Stimulated activated CD4-positive, alpha-beta T cell treated with anti-CD3 and anti-CD28 coated beads, Interleukin-15, amount 100 ng/mL, for 48 hours (primary cell): ENCODE data around the gene UCK1.
A peak's percentile ranks its signal among the peaks of the same experiment; 100 is the strongest.
"Not testable (repeated sequence)": the region's sequence is repeated elsewhere in the genome, so short reads cannot be mapped to it uniquely, and the experiment has no call there.

ENCODE experiments used
- DNase-seq, 2 donors: peaks; one replicate each; pipeline ENCODE4 v3.0.0-alpha.2; 2020; ENCODE audit warnings: low read depth in 2 of 2

UCK1 gene

GRCh38 chr9:131523451-131524435, 7.3 kb downstream of the UCK1 start:
- DNase-seq = no peak

DNA sequence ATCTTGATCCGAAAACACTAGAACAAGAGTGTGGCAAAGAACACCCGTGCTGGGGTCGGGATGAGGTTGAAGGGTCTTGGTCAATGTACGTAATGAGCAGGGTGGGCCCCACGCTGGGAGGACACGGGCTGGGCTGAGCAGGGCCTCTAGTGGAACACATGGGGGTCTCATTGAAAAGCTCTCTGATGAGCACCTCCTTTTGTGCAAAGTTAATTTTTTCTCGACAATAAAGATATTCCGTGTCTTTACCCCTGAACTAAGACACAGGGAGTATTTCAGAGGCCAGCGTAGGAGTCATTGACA, 8.0 kb downstream of the UCK1 start:
- DNase-seq = no peak

GRCh38 chr9:131522257-131523085, 8.6 kb downstream of the UCK1 start:
- no peak for DNase-seq

DNA sequence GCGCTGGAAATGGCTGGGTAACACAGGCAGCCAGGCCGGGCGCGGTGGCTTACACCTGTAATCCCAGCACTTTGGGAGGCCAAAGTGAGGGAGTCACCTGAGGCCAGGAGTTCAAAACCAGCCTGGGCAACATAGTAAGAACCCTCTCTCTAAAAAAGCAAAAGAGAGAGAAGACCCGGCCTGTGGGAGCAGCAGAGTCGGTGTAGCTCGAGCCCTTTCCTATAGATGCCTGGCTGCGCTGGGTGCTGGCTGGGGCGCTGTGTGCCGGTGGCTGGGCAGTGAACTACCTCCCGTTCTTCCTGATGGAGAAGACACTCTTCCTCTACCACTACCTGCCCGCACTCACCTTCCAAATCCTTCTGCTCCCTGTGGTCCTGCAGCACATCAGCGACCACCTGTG, 9.2 kb downstream of the UCK1 start:
- no peak for DNase-seq

- no peak for DNase-seq
Measured at GRCh38 chr9:131521203-131521602, 9.9 kb downstream of the UCK1 start.

DNA sequence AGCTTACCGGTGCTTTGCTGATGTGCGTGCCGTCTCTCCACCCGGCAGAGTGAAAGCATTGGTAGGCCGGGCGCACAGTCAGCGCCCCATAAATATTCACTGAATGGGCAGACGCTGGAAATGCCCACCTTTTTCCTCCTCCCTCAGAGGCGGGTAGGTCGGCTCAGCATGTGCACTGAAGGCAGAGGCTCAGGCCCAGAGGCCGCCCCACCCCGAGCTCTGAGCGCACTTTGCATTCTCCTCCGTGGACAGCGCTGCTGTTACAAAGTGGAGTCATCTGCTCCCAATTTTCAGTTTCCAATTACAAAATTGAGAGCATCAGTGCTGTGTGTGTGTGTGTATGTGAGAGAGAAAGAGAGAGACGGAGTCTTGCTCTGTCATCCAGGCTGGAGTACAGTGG, 10.6 kb downstream of the UCK1 start:
- DNase-seq = no peak

DNA sequence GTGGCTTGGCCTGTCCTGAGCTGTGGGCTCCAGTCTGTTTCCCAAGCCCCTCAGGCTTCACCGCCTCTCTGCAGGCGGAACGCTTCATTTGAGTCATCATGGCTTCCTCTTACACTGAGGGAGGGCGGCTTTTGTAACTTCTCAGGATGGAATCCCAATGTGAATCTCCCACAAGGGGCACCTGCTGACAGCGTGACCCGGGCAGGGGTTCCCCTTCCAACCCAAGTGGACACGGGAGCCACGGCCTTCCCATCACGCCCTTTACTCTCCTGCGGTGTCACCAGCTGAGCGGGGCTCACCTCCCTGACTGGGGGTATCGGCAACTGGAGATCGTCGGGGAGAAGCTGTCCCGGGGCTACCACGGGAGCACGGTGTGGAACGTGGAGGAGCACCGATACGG, 12.5 kb downstream of the UCK1 start:
- no peak for DNase-seq

- no peak for DNase-seq
Measured at GRCh38 chr9:131517761-131518190, 13.3 kb downstream of the UCK1 start.

DNA sequence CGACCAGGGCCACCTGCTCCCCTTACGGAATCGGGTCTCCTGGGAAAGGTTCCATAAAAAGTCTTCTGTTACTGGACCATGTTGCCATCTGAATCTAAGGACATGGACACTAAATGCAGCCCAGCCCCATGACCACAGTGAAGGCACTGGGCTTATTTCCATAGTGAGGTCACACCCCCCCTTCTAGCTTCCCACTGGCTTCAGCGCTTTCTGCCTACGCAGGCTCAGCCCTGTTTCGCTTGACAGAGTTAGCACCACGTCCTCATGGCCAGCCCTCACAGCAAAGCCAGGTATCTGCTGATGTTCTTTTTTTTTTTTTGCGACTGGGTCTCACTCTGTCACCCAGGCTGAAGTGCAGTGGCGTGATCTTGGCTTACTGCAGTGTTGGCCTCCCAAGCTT, 14.1 kb downstream of the UCK1 start:
- no peak for DNase-seq

- DNase-seq = no peak
Measured at GRCh38 chr9:131516100-131516499, 15.0 kb downstream of the UCK1 start.

DNA sequence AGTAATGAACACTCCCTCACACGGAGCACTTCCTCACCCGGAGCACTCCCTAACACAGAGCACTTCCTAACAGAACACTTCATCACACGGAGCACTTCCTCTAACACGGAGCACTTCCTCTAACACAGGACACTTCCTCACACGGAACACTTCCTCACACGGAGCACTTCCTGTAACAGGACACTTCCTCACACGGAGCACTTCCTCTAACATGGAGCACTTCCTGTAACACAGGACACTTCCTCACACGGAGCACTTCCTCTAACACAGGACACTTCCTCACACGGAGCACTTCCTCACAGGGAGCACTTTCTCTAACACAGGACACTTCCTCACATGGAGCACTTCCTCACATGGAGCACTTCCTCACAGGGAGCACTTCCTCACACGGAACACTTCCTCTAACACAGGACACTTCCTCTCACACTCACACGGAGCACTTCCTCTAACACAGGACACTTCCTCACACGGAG, 15.5 kb downstream of the UCK1 start:
- DNase-seq = not testable (repeated sequence)

DNA sequence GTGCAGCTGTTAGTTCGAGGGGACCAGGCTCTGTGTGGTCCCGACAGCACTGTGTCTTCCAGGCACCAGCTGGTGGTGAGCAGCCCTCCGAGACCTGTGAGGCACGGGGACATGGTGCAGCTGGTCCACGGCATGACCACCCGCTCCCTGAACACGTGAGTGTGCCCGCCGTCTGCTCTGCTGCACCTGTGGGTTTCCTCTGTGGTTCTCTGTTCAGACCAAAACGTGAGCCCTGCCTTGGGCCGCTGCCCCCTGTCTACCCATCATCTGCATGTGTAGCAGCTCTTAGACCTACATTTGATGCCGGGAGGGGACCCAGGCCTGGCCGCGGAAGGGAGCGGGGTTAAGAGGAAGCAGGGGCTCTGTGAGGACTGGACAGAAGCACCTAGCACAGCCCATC, 17.9 kb downstream of the UCK1 start:
- DNase-seq = no peak

- no peak for DNase-seq
Measured at GRCh38 chr9:131511880-131512279, 19.2 kb downstream of the UCK1 start.

DNA sequence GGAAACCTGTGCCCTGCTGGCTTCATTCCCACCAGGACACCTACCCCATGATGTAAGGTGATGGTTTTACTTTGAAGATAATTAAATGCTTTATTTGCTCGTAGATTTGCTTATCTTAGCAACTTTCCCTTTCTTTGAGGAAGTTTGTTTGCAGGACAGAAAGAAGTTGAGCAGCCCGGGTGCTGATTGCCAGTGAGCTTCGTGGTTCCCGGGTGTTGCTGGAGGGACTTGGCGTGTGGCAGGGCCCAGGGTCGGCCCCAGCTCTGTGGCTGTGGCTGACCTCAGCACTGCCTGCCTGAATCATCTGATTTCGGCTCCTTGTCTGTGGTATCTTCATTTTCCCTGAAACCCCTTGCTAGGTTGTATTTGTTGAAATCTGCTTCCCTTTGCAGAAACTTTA, 19.6 kb downstream of the UCK1 start:
- no peak for DNase-seq

- DNase-seq = no peak
Measured at GRCh38 chr9:131505012-131505411, 26.1 kb downstream of the UCK1 start.

- DNase-seq = peak; percentile 75 to 77
Measured at GRCh38 chr9:131503626-131504465, 27.2 kb downstream of the UCK1 start.

- DNase-seq = peak; percentile 79 to 81
Measured at GRCh38 chr9:131502781-131503625, 28.1 kb downstream of the UCK1 start, which contains the start of gene POMT1. POMT1 (plus strand) TSS chr9:131502918; CDS start chr9:131504219, 1,301 bp downstream.

DNA sequence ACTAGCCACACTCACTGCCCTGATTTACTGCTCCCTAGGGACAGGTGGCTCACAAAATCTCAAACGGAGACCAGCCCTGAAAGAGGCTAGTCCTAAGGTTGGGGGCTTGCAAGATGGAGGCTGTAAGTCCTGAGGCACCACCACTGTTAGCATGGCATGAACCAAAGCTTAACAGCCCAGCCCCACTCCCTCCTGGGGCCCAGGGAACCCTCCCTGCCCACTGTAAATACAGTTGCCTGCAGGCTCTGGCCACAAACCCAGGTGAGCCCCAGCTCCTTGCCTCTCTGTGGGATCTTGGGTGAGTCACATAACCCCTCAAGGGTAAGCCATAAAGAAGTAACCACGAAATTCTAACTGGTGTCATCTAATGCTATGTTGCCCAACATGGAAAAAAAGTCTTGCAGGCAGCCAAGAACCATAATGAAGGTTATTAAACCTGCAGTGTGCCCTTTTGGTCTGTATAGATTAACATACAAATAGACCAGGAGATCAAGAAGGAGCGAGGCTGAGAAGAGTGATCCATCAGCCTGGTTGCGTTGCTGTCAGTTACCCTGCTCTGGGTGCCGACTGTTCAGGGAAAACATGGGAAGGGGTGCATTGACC, 30.0 kb downstream of the UCK1 start:
- peak; percentile 49 to 57 for DNase-seq

DNA sequence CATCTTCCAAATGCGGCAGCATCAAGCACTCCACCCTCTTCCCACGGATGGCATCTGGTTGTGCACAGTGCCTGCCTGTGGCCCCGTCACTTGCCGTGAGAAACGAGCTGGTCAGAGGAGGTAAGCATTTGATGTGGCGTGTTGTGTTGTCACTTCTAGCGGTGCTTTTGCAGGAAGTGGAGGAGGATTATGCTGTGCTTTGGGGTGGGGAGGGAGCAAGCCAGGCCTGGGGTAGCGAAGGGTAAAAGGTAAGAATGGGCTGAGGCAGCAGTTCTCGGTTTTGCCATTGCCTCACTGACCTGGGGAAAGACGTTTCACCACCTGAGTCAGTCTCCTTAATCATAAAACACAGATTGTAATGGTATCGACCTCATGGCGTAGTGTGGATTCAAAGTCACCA, 30.7 kb downstream of the UCK1 start:
- DNase-seq = peak; percentile 72 to 76

DNA sequence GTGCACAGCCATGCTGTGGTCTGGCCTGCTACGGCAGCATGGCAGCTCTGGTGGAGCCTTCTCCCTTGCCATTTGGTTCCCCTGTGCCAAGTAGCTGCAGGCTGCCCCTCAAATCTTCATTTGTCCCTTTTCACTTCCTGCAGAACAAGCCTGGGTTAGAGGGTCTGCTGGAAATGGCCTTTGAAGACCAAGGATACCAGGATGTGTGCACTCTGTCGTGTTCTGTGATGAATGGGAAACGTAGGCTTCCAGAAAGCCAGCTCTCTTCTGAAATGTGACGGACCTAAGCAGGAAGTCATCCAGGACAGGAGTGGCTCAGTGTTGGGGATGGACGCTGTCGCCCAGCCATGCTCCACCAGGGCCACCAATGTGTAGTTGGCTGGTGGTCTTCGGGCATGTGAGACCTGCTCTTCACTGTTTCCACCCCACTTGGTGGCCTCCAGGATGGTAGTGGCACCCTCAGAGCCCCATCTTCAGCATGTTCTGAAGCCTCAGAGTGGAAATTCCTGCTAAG, 31.8 kb downstream of the UCK1 start:
- no peak for DNase-seq
